ENCODE measurements around the gene MATK.

DNA sequence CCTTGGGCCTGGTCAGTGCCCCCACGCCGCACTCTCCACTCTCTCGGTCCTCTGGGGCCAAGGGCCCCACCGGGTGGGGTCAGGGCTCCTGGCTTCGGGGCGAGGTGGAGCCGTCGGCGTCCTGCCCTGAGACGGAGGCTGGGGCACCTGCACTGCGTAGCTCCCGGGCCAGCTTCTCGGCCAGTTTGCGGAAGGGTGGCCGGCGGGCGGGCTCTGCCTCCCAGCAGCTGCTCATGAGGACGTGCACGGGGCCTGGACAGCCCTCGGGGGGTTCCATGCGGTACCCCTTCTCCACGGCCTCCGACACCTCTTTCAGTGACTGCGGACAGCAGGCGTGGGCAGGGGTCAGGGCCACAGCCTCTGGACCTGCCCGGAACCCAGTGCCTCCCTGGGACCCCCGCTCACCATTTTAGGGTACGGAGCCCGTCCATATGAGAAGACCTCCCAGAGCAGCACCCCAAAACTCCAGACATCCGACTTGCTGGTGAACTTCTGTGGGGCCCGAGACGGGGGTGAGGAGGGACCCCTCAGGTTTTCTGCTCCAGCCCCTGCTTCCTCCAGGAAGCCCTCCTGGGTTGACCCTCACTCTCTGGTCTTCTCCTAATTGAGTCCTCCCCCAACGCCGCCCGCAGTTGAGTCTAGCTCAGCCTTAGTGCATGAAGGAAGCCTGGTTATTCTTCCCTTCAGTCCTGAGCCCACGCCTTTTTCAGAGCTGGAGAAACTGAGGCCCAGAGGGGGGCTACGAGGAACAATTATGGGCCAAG is 7.9 kb downstream of the MATK start:
- TF ChIP-seq TRIM28 (IDR thresholded peaks at IDR 0.05; ENCODE audit: borderline replicate concordance, low read length) (no peak), ZNF416 (tag by site-specific recombination; IDR thresholded peaks at IDR 0.05) (no peak), ZNF398 (tag by site-specific recombination; IDR thresholded peaks at IDR 0.05) (no peak), ZBTB7A (tag by site-specific recombination; IDR thresholded peaks at IDR 0.05; ENCODE audit: low read depth) (no peak), ZNF24 (tag by site-specific recombination; IDR thresholded peaks at IDR 0.05) (no peak), ZNF274 (IDR thresholded peaks at IDR 0.05; ENCODE audit: low read length) (no peak), ZNF274 (tag by site-specific recombination; IDR thresholded peaks at IDR 0.05; ENCODE audit: borderline replicate concordance) (no peak), ZNF112 (tag by site-specific recombination; IDR thresholded peaks at IDR 0.05) (no peak), KLF10 (tag by site-specific recombination; IDR thresholded peaks at IDR 0.05) (no peak)
- TF ChIP-seq, protein P1, sequence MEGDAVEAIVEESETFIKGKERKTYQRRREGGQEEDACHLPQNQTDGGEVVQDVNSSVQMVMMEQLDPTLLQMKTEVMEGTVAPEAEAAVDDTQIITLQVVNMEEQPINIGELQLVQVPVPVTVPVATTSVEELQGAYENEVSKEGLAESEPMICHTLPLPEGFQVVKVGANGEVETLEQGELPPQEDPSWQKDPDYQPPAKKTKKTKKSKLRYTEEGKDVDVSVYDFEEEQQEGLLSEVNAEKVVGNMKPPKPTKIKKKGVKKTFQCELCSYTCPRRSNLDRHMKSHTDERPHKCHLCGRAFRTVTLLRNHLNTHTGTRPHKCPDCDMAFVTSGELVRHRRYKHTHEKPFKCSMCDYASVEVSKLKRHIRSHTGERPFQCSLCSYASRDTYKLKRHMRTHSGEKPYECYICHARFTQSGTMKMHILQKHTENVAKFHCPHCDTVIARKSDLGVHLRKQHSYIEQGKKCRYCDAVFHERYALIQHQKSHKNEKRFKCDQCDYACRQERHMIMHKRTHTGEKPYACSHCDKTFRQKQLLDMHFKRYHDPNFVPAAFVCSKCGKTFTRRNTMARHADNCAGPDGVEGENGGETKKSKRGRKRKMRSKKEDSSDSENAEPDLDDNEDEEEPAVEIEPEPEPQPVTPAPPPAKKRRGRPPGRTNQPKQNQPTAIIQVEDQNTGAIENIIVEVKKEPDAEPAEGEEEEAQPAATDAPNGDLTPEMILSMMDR (tag by site-specific recombination; IDR thresholded peaks at IDR 0.05), result no peak
- TF ChIP-seq, protein P2, sequence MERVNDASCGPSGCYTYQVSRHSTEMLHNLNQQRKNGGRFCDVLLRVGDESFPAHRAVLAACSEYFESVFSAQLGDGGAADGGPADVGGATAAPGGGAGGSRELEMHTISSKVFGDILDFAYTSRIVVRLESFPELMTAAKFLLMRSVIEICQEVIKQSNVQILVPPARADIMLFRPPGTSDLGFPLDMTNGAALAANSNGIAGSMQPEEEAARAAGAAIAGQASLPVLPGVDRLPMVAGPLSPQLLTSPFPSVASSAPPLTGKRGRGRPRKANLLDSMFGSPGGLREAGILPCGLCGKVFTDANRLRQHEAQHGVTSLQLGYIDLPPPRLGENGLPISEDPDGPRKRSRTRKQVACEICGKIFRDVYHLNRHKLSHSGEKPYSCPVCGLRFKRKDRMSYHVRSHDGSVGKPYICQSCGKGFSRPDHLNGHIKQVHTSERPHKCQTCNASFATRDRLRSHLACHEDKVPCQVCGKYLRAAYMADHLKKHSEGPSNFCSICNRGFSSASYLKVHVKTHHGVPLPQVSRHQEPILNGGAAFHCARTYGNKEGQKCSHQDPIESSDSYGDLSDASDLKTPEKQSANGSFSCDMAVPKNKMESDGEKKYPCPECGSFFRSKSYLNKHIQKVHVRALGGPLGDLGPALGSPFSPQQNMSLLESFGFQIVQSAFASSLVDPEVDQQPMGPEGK (tag by site-specific recombination; IDR thresholded peaks at IDR 0.05), result no peak

Data from HEK293 (cell line).